Measurements from ENCODE around the gene INO80E. TPM values are rescaled to one million over a fixed set of nuclear protein-coding genes. Genes with fewer than 3 reads are reported as not detected.

Gene INO80E, protein sequence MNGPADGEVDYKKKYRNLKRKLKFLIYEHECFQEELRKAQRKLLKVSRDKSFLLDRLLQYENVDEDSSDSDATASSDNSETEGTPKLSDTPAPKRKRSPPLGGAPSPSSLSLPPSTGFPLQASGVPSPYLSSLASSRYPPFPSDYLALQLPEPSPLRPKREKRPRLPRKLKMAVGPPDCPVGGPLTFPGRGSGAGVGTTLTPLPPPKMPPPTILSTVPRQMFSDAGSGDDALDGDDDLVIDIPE
- total RNA-seq: 58.3 and 77.8 TPM in 2 replicates

GRCh38 chr16:29995911-29996765 lies at the start of gene INO80E:
Gene INO80E (plus strand): TSS chr16:29996241. CDS start chr16:29996311, 70 bp downstream.

DNA sequence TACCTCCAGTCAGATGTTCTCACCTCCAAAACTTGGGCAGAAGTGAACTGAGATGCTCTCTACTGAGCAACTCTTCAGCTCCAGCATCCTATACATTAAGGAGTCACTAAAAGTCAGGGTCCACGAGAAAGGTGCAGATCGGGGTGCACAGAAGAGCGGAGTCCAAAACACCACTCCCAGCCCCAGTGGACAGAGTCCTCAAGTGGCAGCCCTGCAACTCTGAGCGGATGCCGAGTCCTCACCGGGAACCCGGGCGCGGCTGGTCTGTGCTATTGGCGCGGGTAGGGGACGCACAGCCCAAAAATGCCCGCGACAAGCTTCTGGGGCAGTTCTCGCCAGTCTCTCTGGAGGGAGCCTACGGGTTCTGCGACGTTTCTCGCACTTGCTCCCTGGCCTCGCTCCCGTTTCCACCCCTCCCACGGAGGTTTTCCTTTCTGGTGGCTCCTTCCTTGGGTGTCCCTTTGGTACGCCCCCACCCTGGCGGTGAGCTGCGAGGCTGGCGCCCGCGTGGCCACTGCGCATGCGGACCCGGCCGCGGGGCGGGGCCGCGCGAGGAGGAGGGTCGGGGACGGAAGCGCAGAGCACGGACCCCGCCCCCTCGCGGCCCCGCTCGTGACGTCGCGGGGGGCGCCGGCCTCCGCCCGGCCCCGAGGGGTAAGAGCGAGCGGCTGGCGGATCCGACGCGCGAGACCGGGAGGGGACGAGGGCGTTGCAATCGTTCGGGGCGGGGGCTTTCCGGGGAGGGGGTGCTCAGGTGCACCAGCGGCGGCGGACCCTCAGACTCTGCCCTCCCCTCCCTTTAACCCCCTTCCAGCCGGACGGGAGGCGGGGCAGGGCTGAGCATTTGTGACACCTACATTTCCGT lies 34.3 kb upstream of the INO80E start, which contains the start of gene TMEM219:
TMEM219 (plus strand) TSS at position 601 of the 865 bp plus-strand sequence. CDS start 1,065 bp downstream, outside the sequence.

DNA sequence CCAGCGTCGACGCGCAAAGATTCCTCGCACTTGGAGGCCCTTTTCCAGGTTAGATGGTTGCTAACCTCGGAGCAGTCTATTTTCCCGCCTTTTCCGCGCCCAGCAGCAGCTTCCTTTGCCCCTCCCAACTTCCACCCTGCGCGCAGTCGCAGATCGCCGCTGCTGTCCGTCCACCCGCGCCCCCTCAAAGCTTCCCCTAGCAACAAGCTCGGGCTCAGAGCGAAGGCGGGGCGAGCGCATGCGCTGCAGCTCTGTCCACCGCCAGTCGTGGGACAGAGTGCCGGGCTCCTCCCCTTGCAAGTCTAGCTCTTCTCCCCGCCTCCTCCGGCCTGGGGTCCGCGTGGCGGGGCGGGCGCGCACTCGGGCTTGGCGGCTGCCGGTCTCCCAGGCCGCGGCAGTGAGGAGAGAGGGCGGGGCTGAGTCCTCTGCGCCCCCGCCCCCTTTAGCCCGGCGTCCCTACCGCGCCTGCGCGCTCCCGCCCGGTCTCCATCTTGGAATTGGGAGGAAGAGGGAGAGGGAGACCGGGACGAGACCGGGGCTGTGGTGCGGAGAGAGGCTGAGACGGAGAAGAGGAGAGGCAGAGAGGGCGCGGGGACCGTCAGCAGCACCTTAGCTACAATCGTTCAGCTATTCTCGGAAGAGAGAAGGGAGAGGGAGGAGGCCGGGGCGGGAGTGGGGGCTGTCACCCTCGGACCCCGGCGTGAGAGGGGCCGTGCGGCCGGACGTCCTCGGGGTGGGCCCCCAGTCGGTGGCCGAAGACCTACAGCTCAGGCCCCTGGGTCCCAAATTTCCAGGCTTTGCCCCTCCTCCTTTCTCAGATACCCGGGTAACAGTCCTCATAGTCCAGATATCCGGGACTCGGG lies 22.4 kb upstream of the INO80E start, which contains the start of gene TAOK2:
TAOK2 (plus strand) TSS at position 485 of the 863 bp plus-strand sequence. CDS start 3,905 bp downstream, outside the sequence.

DNA sequence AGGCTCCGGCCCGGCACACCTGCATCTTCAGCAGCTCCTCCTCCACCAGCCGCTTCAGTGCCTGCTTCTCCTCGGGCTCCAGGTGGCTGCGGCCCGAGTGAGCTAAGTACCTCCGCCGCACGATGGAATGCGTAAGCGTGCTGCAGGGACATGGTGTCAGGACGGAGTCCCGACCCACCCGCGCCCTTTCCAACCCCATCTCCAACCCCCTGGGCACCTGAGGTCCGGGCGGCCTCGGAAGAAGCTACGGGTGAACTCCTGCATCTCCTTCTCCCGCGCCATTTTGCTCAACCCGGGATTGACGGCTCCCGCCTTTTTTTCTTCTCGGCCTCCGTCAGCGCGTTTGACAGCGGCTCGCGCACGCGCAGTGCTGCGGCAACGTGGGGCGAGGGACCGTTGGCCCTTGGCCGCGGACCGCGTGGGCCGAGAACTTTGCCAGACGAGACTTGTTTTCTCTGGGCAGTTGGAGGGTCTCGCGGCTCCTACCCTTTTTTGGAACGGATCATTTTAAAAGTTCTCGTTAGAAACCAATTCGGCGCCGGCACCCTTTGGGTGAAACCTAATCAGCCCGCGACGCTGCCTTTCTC lies 624 bp upstream of the INO80E start, which contains the start of gene HIRIP3:
HIRIP3 (minus strand) TSS at position 294 of the 587 bp plus-strand sequence; CDS start at position 282, 12 bp downstream.

GRCh38 chr16:30010844-30011713 lies 15.0 kb downstream of the INO80E start, which contains the start of gene DOC2A:
Gene DOC2A (minus strand): TSS chr16:30011027. CDS start chr16:30010222, 805 bp downstream.

DNA sequence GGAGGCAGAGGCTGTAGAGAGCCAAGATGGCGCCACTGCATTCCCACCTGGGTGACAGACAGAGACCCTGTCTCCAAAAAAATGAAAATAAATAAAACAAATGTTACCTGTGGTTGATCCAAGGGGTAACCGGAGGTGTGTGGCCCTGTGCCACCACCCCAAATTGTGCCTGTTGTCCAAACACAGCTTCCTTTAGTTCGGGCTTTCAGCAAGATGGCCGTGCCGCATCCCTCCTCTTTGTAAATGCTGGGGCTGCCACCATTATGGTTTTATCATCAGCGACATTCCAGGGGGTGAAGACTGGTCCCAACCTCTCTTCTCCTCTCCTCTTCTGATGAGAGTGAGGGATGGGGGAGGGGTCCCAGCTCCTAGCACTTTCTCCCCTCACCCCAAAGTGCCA lies 26.8 kb downstream of the INO80E start, which contains the start of gene C16orf92:
C16orf92 (plus strand) TSS at position 312 of the 400 bp plus-strand sequence. CDS start 143 bp downstream, outside the sequence.

GRCh38 chr16:30030841-30031413 lies 34.9 kb downstream of the INO80E start, which contains the start of gene TLCD3B:
Gene TLCD3B (minus strand): TSS chr16:30031271. CDS start chr16:30030527, 744 bp downstream.

Other genes with a start within 250 kb of the INO80E start
- not detected in 2 replicates for gene ZG16, start 218.0 kb upstream of the INO80E start, total RNA-seq
- 28.2 and 30.3 TPM in 2 replicates for gene KIF22, start 205.5 kb upstream of the INO80E start, total RNA-seq
- 119 and 172 TPM in 2 replicates for gene MAZ, start 189.7 kb upstream of the INO80E start, total RNA-seq
- 0.16 TPM in 1 of 2 replicates, not detected in the other for gene PRRT2, start 184.0 kb upstream of the INO80E start, total RNA-seq
- gene PAGR1, start 180.1 kb upstream of the INO80E start, total RNA-seq: 16.2 and 25.8 TPM in 2 replicates
- 190 and 191 TPM in 2 replicates for gene MVP, start 175.8 kb upstream of the INO80E start, total RNA-seq
- gene CDIPT, start 133.0 kb upstream of the INO80E start, total RNA-seq: 133 and 146 TPM in 2 replicates
- 31.1 and 40.3 TPM in 2 replicates for gene SEZ6L2, start 96.7 kb upstream of the INO80E start, total RNA-seq
- 11.2 and 16.0 TPM in 2 replicates for gene ASPHD1, start 95.8 kb upstream of the INO80E start, total RNA-seq
- gene KCTD13, start 70.0 kb upstream of the INO80E start, total RNA-seq: 8.4 and 12.8 TPM in 2 replicates
- 116 and 145 TPM in 2 replicates for gene TMEM219, start 34.2 kb upstream of the INO80E start, total RNA-seq
- 43.3 and 44.7 TPM in 2 replicates for gene TAOK2, start 22.4 kb upstream of the INO80E start, total RNA-seq
- gene HIRIP3, start 624 bp upstream of the INO80E start, total RNA-seq: 7.8 and 8.1 TPM in 2 replicates
- not detected in 2 replicates for gene DOC2A, start 14.8 kb downstream of the INO80E start, total RNA-seq
- not detected in 2 replicates for gene C16orf92, start 27.0 kb downstream of the INO80E start, total RNA-seq
- not detected in 2 replicates for gene TLCD3B, start 35.0 kb downstream of the INO80E start, total RNA-seq
- gene ALDOA, start 69.5 kb downstream of the INO80E start, total RNA-seq: 2,796 and 2,917 TPM in 2 replicates
- 95.0 and 107 TPM in 2 replicates for gene PPP4C, start 79.8 kb downstream of the INO80E start, total RNA-seq
- under 0.01 TPM in 1 of 2 replicates, not detected in the other for gene TBX6, start 95.7 kb downstream of the INO80E start, total RNA-seq
- 41.0 and 52.0 TPM in 2 replicates for gene YPEL3, start 100.0 kb downstream of the INO80E start, total RNA-seq
- 0.81 and 1.8 TPM in 2 replicates for gene GDPD3, start 117.3 kb downstream of the INO80E start, total RNA-seq
- gene MAPK3, start 127.0 kb downstream of the INO80E start, total RNA-seq: 79.4 and 81.2 TPM in 2 replicates
- gene CORO1A, start 187.4 kb downstream of the INO80E start, total RNA-seq: under 0.01 and 0.90 TPM in 2 replicates
- gene BOLA2B, start 197.4 kb downstream of the INO80E start, total RNA-seq: 272 and 348 TPM in 2 replicates
- 16.4 and 43.6 TPM in 2 replicates for gene SLX1A, start 197.6 kb downstream of the INO80E start, total RNA-seq
- 7.1 and 13.4 TPM in 2 replicates for gene SULT1A3, start 203.0 kb downstream of the INO80E start, total RNA-seq

Data from cardiac atrium fibroblast (primary cell).